ENCODE measurements around the gene ARMC10. TPM values are rescaled to one million over a fixed set of nuclear protein-coding genes. Genes with fewer than 3 reads are reported as not detected.

Gene ARMC10
- total and polyA plus RNA-seq, 9 of the 15 experiments (the other 6 are each of a cell fraction or from before 2014, with no cell fraction given), result 17.0 to 113 (median 72.6) TPM

GRCh38 chr7:103119791-103120291 lies 44.9 kb downstream of the ARMC10 start (continued):
- TF ChIP-seq ARID4B (CRISPR knock-in tag; IDR thresholded peaks at IDR 0.05) (peak; percentile 57; the same call in 1 of the 2 replicates), ZNF121 (CRISPR knock-in tag; conservative IDR thresholded peaks at IDR 0.05) (no peak), OTX1 (CRISPR knock-in tag; IDR thresholded peaks at IDR 0.05) (no peak), PCBP1 (IDR thresholded peaks at IDR 0.05; ENCODE audit: low read depth, low read length, poor library complexity, severe bottlenecking) (no peak), SREBF1 (IDR thresholded peaks at IDR 0.05; ENCODE audit: borderline replicate concordance, low read depth, low read length) (no peak), ATF7 (IDR thresholded peaks at IDR 0.05) (peak; percentile 98), MECOM (CRISPR knock-in tag; IDR thresholded peaks at IDR 0.05) (0 out of 2 replicates have a peak, but pooled peaks have one; percentile 37), FOXJ2 (tag; IDR thresholded peaks at IDR 0.05) (no peak), PRPF4 (IDR thresholded peaks at IDR 0.05; ENCODE audit: insufficient read depth, low read depth, low read length, poor library complexity, severe bottlenecking) (no peak), ZNF696 (CRISPR knock-in tag; conservative IDR thresholded peaks at IDR 0.05) (no peak), BDP1 (IDR thresholded peaks at IDR 0.05; ENCODE audit: insufficient read depth, insufficient read length) (no peak), NBN (IDR thresholded peaks at IDR 0.05; ENCODE audit: low read depth) (peak; percentile 98), ZNF197 (CRISPR knock-in tag; IDR thresholded peaks at IDR 0.05; ENCODE audit: low read depth) (peak; percentile 46; the same call in 1 of the 2 replicates), ZNF512 (tag; IDR thresholded peaks at IDR 0.05) (no peak), NCOA1 (IDR thresholded peaks at IDR 0.05; ENCODE audit: low read depth) (peak; percentile 90), ZNF354B (CRISPR knock-in tag; IDR thresholded peaks at IDR 0.05) (no peak), TRIM24 (IDR thresholded peaks at IDR 0.05) (peak; percentile 91 to 94), ZNF24 (IDR thresholded peaks at IDR 0.05) (peak; percentile 82)

All from K562 (cell line).